ENCODE results near the gene CROCC. TPM values are rescaled to one million over a fixed set of nuclear protein-coding genes. Genes with fewer than 3 reads are reported as not detected.

The CROCC gene
- total RNA-seq, 4 donors from 2014 or later: 13.0 to 149 (median 23.7) TPM

DNA sequence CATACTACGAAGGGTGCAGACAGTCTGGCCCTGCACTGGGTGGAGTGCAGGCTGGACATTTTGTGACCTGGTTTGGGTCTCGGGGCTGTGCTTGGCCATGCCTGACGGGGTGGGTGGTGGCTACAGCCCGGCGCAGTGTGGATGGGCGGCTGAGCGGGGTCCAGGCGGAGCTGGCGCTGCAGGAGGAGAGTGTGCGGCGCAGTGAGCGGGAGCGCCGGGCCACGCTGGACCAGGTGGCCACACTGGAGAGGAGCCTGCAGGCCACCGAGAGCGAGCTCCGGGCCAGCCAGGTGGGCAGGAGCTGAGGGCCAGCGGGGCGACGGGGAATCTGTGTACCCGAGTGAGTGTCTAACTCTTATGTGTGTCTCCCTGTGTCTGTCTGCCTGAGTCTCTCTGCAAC, 44.6 kb downstream of the CROCC start:
- 96% methylated on average over 21 of the region's 22 CpGs; no CpG with 5 or more reads in 1 of the 2 donors for WGBS, 2 donors (ENCODE audit: low coverage in 1 of 2)
- intact Hi-C loops (cut with DNase I; ENCODE audit: low total_unique reads) (no loop called here), in situ Hi-C loops (cut with MboI; ENCODE audit: low pct_ligation_motif_present in 1 of 4, low pct_unique_long_range_greater_than_20kb in 1 of 4, low sequenced_read_pairs in 3 of 4) (loop anchor here in 1 of 4 donors (10.0 kb wide), 1 partner anchor 79 kb away; no protein-coding TSS in a partner anchor)
- no peak overlapping the region for H3K27ac ChIP-seq
- no peak overlapping the region for H3K4me3 ChIP-seq
- H3K27me3 ChIP-seq: no peaks in the 10 kb centered on the region
- no peak for DNase-seq
- no peak for TF ChIP-seq POLR2AphosphoS5 (IDR thresholded peaks at IDR 0.05)
- TF ChIP-seq POLR2A (IDR thresholded peaks at IDR 0.05): no peak
- TF ChIP-seq, protein P1, sequence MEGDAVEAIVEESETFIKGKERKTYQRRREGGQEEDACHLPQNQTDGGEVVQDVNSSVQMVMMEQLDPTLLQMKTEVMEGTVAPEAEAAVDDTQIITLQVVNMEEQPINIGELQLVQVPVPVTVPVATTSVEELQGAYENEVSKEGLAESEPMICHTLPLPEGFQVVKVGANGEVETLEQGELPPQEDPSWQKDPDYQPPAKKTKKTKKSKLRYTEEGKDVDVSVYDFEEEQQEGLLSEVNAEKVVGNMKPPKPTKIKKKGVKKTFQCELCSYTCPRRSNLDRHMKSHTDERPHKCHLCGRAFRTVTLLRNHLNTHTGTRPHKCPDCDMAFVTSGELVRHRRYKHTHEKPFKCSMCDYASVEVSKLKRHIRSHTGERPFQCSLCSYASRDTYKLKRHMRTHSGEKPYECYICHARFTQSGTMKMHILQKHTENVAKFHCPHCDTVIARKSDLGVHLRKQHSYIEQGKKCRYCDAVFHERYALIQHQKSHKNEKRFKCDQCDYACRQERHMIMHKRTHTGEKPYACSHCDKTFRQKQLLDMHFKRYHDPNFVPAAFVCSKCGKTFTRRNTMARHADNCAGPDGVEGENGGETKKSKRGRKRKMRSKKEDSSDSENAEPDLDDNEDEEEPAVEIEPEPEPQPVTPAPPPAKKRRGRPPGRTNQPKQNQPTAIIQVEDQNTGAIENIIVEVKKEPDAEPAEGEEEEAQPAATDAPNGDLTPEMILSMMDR (IDR thresholded peaks at IDR 0.05): no peak
- TF ChIP-seq EP300 (IDR thresholded peaks at IDR 0.05; ENCODE audit: low read depth): no peak
- H3K4me1 ChIP-seq: peaks cover under 1 to 14% (median 7%) of the 10 kb centered on the region in 4 donors
- H3K36me3 ChIP-seq: no peaks in the 10 kb centered on the region
- H3K9me3 ChIP-seq: no peaks in the 10 kb centered on the region

DNA sequence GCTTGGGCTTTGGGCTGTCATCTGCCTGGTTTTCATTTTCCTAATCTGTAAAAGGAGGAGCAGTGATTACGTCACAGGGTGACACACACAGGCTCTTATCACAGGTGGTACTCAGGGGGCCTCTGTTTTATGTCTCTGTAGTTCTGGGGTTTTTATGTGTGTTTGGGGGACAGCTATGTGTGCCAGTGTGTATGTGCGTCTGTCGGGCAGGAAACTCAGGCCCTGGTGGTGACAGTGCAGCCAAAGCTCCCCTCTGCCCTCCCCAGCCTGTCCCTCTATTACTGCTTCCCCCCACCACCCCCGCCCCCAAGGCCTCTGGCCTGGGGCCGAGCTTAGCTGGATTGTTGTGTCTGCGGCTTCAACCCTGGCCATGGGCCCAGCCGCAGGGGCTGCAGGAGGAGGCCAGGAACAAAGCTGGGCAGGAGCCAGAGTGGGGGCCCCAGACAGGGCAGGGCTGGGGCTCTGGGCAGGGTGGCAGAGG, 45.4 kb downstream of the CROCC start:
- no peaks in the 10 kb centered on the region for H3K9me3 ChIP-seq
- H3K27me3 ChIP-seq: no peaks in the 10 kb centered on the region
- no peaks in the 10 kb centered on the region for H3K36me3 ChIP-seq
- H3K4me1 ChIP-seq: peaks cover 0 to 13% (median 10%) of the 10 kb centered on the region in 4 donors
- TF ChIP-seq EP300 (IDR thresholded peaks at IDR 0.05; ENCODE audit: low read depth) (no peak), POLR2A (IDR thresholded peaks at IDR 0.05) (no peak), POLR2AphosphoS5 (IDR thresholded peaks at IDR 0.05) (no peak)
- TF ChIP-seq, protein P1 (IDR thresholded peaks at IDR 0.05): no peak
- peak overlapping the region in 1 of 4 donors; percentile 21 for H3K27ac ChIP-seq
- H3K4me3 ChIP-seq: no peak overlapping the region
- in situ Hi-C loops (cut with MboI; ENCODE audit: low pct_ligation_motif_present in 1 of 4, low pct_unique_long_range_greater_than_20kb in 1 of 4, low sequenced_read_pairs in 3 of 4) (loop anchor here in 1 of 4 donors (10.0 kb wide), 1 partner anchor 78 kb away; no protein-coding TSS in a partner anchor), intact Hi-C loops (cut with DNase I; ENCODE audit: low total_unique reads) (no loop called here)
- WGBS, 2 donors (ENCODE audit: low coverage in 1 of 2): 31 to 33% methylated on average over 1 to 7 of the region's 7 CpGs
- DNase-seq: no peak

DNA sequence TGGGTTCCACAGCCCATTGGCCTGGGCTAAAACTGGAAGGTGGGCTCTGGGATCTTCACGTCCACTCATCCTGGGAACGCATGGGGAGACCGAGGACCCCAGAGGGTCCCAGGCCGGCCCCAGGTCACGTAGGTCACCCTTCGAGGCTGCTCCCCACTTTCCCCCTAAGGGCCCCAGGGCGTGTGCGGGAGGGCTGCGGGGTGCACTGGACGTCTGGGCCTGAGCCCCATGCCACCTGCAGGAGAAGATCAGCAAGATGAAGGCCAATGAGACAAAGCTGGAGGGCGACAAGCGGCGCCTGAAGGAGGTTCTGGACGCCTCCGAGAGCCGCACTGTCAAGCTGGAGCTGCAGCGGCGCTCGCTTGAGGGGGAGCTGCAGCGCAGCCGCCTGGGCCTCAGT, 46.2 kb downstream of the CROCC start:
- intact Hi-C loops (cut with DNase I; ENCODE audit: low total_unique reads) (no loop called here), in situ Hi-C loops (cut with MboI; ENCODE audit: low pct_ligation_motif_present in 1 of 4, low pct_unique_long_range_greater_than_20kb in 1 of 4, low sequenced_read_pairs in 3 of 4) (loop anchor here in 1 of 4 donors (10.0 kb wide), 1 partner anchor 77 kb away; no protein-coding TSS in a partner anchor)
- H3K36me3 ChIP-seq: no peaks in the 10 kb centered on the region

GRCh38 chr1:16968372-16968771, 46.6 kb downstream of the CROCC start:
- Histone ChIP-seq H3K4me3 (no peak overlapping the region), H3K27ac (no peak overlapping the region), H3K4me1 (peaks cover 0 to 13% (median 10%) of the 10 kb centered on the region in 4 donors), H3K9me3 (no peaks in the 10 kb centered on the region), H3K27me3 (no peaks in the 10 kb centered on the region), H3K36me3 (no peaks in the 10 kb centered on the region)
- intact Hi-C loops (cut with DNase I; ENCODE audit: low total_unique reads): no loop called here
- 97 to 100% methylated on average over 1 to 3 of the region's 3 CpGs for WGBS, 2 donors (ENCODE audit: low coverage in 1 of 2)
- DNase-seq: no peak
- in situ Hi-C loops (cut with MboI; ENCODE audit: low pct_ligation_motif_present in 1 of 4, low pct_unique_long_range_greater_than_20kb in 1 of 4, low sequenced_read_pairs in 3 of 4): loop anchor here in 1 of 4 donors (10.0 kb wide), 1 partner anchor 76 kb away; no protein-coding TSS in a partner anchor
- TF ChIP-seq POLR2A (IDR thresholded peaks at IDR 0.05) (no peak), EP300 (IDR thresholded peaks at IDR 0.05; ENCODE audit: low read depth) (no peak), POLR2AphosphoS5 (IDR thresholded peaks at IDR 0.05) (no peak)
- TF ChIP-seq, protein P1 (IDR thresholded peaks at IDR 0.05): no peak

More for the DNA sequence above, 46.2 kb downstream of the CROCC start:
- Histone ChIP-seq H3K27ac (no peak overlapping the region), H3K9me3 (no peaks in the 10 kb centered on the region), H3K27me3 (no peaks in the 10 kb centered on the region), H3K4me1 (peaks cover 0 to 13% (median 10%) of the 10 kb centered on the region in 4 donors), H3K4me3 (no peak overlapping the region)
- DNase-seq: no peak
- TF ChIP-seq POLR2A (IDR thresholded peaks at IDR 0.05): no peak
- TF ChIP-seq EP300 (IDR thresholded peaks at IDR 0.05; ENCODE audit: low read depth): no peak
- TF ChIP-seq, protein P1 (IDR thresholded peaks at IDR 0.05): no peak
- no peak for TF ChIP-seq POLR2AphosphoS5 (IDR thresholded peaks at IDR 0.05)
- 95% methylated on average over 19 of the region's 21 CpGs; no CpG with 5 or more reads in 1 of the 2 donors for WGBS, 2 donors (ENCODE audit: low coverage in 1 of 2)

Measured in transverse colon (tissue), 4 donors.